AG10803 (cell line): ENCODE results near the gene PTPDC1.
"Not testable (repeated sequence)": the region's sequence is repeated elsewhere in the genome, so short reads cannot be mapped to it uniquely, and the experiment has no call there.

Experiments
- DNase-seq: peaks from one replicate; pipeline ENCODE4 v3.0.0; 2010; ENCODE audit warnings: low read depth
- H3K4me3 ChIP-seq: 2 replicates; pipeline ENCODE4 v1.5.1; 2011; ENCODE audit warnings: mild to moderate bottlenecking, low read length, control low read depth
- TF ChIP-seq, protein P1 (sequence below): conservative IDR thresholded peaks from 2 replicates; pipeline ENCODE4 v1.5.1; 2011; ENCODE audit warnings: mild to moderate bottlenecking, low read length, control low read depth, inconsistent platforms

The PTPDC1 gene

DNA sequence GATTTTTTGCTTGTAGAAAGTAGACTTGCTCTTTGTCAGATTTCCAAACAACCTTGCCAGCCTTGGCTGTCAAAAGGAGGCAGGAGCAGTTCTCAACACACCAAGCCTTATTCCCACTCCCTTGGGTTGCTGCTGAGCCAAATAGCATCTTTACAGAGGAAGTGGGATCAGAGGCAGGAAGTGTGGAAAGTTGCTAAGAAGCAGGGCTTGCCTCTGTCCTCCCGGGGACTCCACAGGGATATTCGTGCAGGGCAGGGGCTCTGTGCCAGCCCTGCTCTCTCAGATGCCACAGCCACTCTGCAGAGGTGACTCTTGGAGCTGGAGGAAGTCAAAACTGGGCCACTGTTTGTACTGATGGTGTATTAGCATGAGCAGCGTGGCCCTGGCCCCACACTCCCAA is 24.3 kb downstream of the PTPDC1 start:
- TF ChIP-seq, protein P1, sequence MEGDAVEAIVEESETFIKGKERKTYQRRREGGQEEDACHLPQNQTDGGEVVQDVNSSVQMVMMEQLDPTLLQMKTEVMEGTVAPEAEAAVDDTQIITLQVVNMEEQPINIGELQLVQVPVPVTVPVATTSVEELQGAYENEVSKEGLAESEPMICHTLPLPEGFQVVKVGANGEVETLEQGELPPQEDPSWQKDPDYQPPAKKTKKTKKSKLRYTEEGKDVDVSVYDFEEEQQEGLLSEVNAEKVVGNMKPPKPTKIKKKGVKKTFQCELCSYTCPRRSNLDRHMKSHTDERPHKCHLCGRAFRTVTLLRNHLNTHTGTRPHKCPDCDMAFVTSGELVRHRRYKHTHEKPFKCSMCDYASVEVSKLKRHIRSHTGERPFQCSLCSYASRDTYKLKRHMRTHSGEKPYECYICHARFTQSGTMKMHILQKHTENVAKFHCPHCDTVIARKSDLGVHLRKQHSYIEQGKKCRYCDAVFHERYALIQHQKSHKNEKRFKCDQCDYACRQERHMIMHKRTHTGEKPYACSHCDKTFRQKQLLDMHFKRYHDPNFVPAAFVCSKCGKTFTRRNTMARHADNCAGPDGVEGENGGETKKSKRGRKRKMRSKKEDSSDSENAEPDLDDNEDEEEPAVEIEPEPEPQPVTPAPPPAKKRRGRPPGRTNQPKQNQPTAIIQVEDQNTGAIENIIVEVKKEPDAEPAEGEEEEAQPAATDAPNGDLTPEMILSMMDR = no peak
- DNase-seq = peak; percentile 24
- H3K4me3 ChIP-seq = no peak overlapping the region

DNA sequence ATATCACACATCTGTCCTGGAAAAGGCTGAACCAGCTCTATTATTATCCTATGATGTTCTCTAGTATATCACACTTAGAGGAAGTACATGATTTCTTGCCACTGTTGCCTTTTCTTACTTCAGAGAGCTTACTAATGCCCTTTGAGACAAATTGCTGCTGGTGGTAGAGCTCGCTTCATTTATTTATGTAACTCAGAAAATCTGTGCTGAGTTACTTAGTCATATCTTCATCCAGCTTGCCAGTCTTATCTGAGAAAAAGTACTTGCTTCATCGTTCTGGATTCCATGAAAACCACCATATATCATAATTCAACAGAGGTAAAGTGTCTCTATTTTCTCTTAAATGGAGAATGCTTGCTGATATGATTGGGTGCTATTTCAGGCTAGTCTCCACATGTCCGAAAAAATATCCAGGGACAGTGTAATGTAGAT is 26.6 kb downstream of the PTPDC1 start:
- H3K4me3 ChIP-seq = no peak overlapping the region
- TF ChIP-seq, protein P1 = no peak
- peak; percentile 73 for DNase-seq

DNA sequence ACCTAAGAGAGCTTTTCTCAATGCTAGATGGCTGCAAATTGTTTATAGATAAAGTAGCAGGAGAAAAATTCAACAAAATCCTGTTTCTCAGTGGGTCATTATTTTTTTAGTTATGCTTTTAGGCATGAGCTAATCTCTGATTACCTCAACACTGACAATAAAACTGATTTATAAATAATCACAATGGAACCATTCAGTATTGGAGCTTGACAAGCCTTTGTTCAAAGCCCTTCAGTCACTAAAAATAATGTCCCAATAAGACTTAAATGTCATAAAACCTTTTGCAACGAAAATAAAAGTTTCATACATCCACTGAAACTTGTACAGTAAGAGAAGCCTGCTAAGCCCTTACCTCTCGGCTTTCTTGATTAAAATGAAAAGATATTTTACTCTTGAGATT is 27.2 kb downstream of the PTPDC1 start:
- DNase-seq = no peak
- no peak overlapping the region for H3K4me3 ChIP-seq
- TF ChIP-seq, protein P1 = no peak

DNA sequence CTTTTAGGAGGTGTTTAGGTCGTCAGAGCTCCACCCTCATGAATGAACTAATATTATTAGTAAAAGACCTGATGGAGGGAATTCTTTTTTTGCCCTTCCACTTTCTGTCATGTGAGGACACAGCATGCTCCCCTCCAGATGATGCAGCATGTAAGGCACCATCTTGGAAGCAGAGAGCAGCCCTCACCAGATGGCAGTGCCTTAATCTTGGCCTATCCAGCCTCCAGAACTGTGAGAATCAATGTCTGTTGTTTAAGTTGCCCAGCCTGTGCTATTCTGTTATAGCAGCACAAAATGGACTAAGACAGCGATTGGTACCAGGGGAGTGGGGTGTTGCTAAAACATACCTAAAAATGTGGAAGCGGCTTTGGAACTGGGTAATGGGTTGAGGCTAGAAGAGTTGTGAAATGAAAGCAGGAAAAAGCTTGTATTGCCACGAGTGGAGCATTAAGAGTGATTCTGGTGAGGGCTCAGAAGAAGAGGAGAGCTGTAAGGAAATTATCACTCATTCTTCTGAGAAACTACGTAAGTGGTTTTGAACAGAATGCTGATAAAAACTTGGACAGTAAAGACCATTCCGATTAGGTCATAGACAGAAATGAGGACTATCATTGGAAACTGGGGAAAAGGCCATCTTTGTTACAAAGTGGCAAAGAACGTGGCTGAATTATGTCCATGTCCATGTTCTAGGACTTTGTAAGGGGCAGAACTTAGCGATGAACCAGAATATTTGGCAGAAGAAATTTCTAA is 28.6 kb downstream of the PTPDC1 start:
- no peak for DNase-seq
- TF ChIP-seq, protein P1 = no peak

DNA sequence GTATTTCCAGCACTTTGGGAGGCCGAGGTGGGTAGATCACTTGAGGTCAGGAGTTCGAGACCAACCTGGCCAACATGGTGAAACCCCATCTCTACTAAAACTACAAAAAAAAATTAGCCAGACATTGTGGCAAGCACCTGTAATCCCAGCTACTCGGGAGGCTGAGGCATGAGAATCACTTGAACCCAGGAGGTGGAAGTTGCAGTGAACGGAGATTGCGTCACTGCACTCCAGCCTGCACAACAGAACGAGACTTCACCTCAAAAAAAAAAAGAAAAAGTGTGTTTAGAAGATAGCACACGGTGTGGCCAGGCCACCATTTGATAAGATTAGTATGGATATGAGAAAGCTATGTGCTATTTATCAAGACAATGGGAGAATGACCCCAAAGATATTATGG is 35.8 kb downstream of the PTPDC1 start:
- DNase-seq, H3K4me3 ChIP-seq: not testable (repeated sequence)

More for the DNA sequence above, 28.6 kb downstream of the PTPDC1 start:
- no peak overlapping the region for H3K4me3 ChIP-seq

DNA sequence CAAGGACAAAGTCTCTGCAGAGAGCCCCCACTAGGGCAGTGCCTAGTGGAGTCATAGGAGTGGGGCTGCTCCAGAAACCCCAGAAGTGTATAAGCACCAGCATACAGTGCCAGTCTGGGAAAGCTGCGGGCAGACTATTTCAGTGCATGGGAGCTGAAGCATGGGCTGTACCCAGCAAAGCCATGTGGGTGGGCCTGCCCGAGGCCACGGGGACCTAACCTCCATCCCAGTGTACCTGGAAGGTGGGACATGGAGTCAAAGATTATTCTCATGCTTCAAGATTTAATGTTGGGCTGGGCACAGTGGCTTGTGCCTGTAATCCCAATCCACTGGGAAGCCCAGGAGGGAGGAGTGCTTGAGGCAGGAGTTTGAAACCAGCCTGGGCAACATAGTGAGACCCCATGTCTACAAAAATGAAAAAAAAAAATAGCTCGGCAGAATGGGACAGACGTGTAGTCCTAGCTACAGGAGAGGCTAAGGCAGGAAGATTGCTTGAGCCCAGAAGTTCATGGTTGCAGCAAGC is 36.7 kb downstream of the PTPDC1 start:
- H3K4me3 ChIP-seq = no peak overlapping the region
- TF ChIP-seq, protein P1 = no peak
- DNase-seq = no peak

DNA sequence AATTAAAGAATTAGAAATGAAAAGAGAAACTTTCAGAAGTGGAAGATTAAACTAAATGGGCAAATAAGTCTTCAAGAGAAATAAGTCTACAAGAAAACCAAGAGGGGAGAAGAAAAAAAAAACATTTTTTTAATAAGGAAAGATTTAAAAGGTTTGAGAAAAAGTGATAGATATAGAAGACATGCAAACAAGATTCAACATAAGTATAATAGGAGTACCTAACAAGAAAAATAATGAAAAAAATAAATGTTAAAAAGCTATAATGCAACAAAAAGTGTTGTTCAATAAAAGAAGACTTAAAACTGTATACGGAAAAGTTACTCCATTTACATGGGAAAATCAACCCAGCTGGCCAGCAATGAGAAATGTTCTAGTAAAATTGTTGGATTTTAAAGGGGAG is 42.6 kb downstream of the PTPDC1 start:
- H3K4me3 ChIP-seq = no peak overlapping the region
- TF ChIP-seq, protein P1 = no peak

More for the DNA sequence above, 42.6 kb downstream of the PTPDC1 start:
- no peak for DNase-seq
